ENCODE data around the gene TMEM132D.
"Not testable (repeated sequence)": the region's sequence is repeated elsewhere in the genome, so short reads cannot be mapped to it uniquely, and the experiment has no call there.

The TMEM132D gene

GRCh38 chr12:129237881-129238280 is 665.9 kb downstream of the TMEM132D start:
- no peak for DNase-seq (ENCODE audit: low spot score)

GRCh38 chr12:129234209-129234608 is 669.6 kb downstream of the TMEM132D start:
- DNase-seq (ENCODE audit: low spot score) = no peak

- no peak for DNase-seq (ENCODE audit: low spot score)
These were observed 672.3 kb downstream of the TMEM132D start for GRCh38 chr12:129231491-129231890.

GRCh38 chr12:129230995-129231394 is 672.8 kb downstream of the TMEM132D start:
- DNase-seq (ENCODE audit: low spot score) = no peak

GRCh38 chr12:129226851-129227250 is 677.0 kb downstream of the TMEM132D start:
- no peak for DNase-seq (ENCODE audit: low spot score)

- no peak for DNase-seq (ENCODE audit: low spot score)
These were observed 677.8 kb downstream of the TMEM132D start for GRCh38 chr12:129226005-129226404.

- no peak for DNase-seq (ENCODE audit: low spot score)
These were observed 688.3 kb downstream of the TMEM132D start for GRCh38 chr12:129215556-129215955.

- no peak for DNase-seq (ENCODE audit: low spot score)
These were observed 690.3 kb downstream of the TMEM132D start for GRCh38 chr12:129213551-129213950.

- no peak for DNase-seq (ENCODE audit: low spot score)
These were observed 691.8 kb downstream of the TMEM132D start for GRCh38 chr12:129211862-129212630.

GRCh38 chr12:129208566-129208965 is 695.3 kb downstream of the TMEM132D start:
- DNase-seq (ENCODE audit: low spot score) = no peak

- DNase-seq (ENCODE audit: low spot score) = no peak
These were observed 696.7 kb downstream of the TMEM132D start for GRCh38 chr12:129207084-129207483.

- no peak for DNase-seq (ENCODE audit: low spot score)
These were observed 700.4 kb downstream of the TMEM132D start for GRCh38 chr12:129203456-129203855.

- no peak for DNase-seq (ENCODE audit: low spot score)
These were observed 701.6 kb downstream of the TMEM132D start for GRCh38 chr12:129202109-129202814.

- DNase-seq (ENCODE audit: low spot score) = no peak
These were observed 702.8 kb downstream of the TMEM132D start for GRCh38 chr12:129201029-129201428.

GRCh38 chr12:129200576-129200975 is 703.2 kb downstream of the TMEM132D start:
- no peak for DNase-seq (ENCODE audit: low spot score)

- no peak for DNase-seq (ENCODE audit: low spot score)
These were observed 706.9 kb downstream of the TMEM132D start for GRCh38 chr12:129196927-129197326.

GRCh38 chr12:129195081-129195480 is 708.7 kb downstream of the TMEM132D start:
- DNase-seq (ENCODE audit: low spot score) = no peak

- no peak for DNase-seq (ENCODE audit: low spot score)
These were observed 710.5 kb downstream of the TMEM132D start for GRCh38 chr12:129193263-129193871.

- DNase-seq (ENCODE audit: low spot score) = no peak
These were observed 713.0 kb downstream of the TMEM132D start for GRCh38 chr12:129190827-129191226.

GRCh38 chr12:129189879-129190278 is 713.9 kb downstream of the TMEM132D start:
- not testable (repeated sequence) for DNase-seq (ENCODE audit: low spot score)

- no peak for DNase-seq (ENCODE audit: low spot score)
These were observed 716.9 kb downstream of the TMEM132D start for GRCh38 chr12:129186952-129187351.

- DNase-seq (ENCODE audit: low spot score) = no peak
These were observed 718.0 kb downstream of the TMEM132D start for GRCh38 chr12:129185855-129186254.
